Loucy (cell line): ENCODE measurements around the gene MARCO.

ENCODE experiments used
- H2AFZ ChIP-seq: fragments of 200-600 bp; sonication (generic); 2 replicates; pipeline ENCODE4 v1.6.0; 2016; ENCODE audit warnings: antibody characterized with exemption, mild to moderate bottlenecking, low read length, moderate library complexity
- H3F3A ChIP-seq: fragments of 200-600 bp; 2 replicates; pipeline ENCODE4 v1.6.0; 2016; ENCODE audit warnings: antibody characterized with exemption, low read depth, mild to moderate bottlenecking
- H3K27me3 ChIP-seq: fragments of 200-600 bp; sonication (generic); 2 replicates; pipeline ENCODE4 v1.6.1; 2014; ENCODE audit warnings: low read length, mild to moderate bottlenecking; ENCODE audit not compliant: insufficient read depth, poor library complexity, severe bottlenecking
- H3K36me3 ChIP-seq: fragments of 200-600 bp; sonication (generic); 2 replicates; pipeline ENCODE4 v1.6.1; 2016; ENCODE audit warnings: low read length; ENCODE audit not compliant: insufficient read depth
- H3K4me1 ChIP-seq: fragments of 200-600 bp; sonication (generic); 2 replicates; pipeline ENCODE4 v1.5.1; 2014; ENCODE audit warnings: low read length, mild to moderate bottlenecking; ENCODE audit not compliant: insufficient read depth, poor library complexity, severe bottlenecking
- H3K4me2 ChIP-seq: fragments of 200-600 bp; sonication (generic); 2 replicates; pipeline ENCODE4 v1.6.0; 2014; ENCODE audit warnings: antibody characterized with exemption, low read length, low read depth, mild to moderate bottlenecking; ENCODE audit not compliant: poor library complexity, severe bottlenecking
- H3K4me3 ChIP-seq: fragments of 200-600 bp; sonication (generic); 2 replicates; pipeline ENCODE4 v1.5.1; 2014; ENCODE audit warnings: low read length, mild to moderate bottlenecking, mixed read lengths; ENCODE audit not compliant: poor library complexity, severe bottlenecking
- H3K79me2 ChIP-seq: fragments of 200-600 bp; sonication (generic); 2 replicates; pipeline ENCODE4 v1.6.1; 2014; ENCODE audit warnings: low read length; ENCODE audit not compliant: insufficient read depth
- H3K9ac ChIP-seq: fragments of 200-600 bp; sonication (generic); 2 replicates; pipeline ENCODE4 v1.6.0; 2014; ENCODE audit warnings: mild to moderate bottlenecking, low read depth, low read length, moderate library complexity; ENCODE audit not compliant: poor library complexity, severe bottlenecking
- H3K9me2 ChIP-seq: fragments of 200-600 bp; sonication (generic); replicated peaks from 2 replicates; pipeline ENCODE4 v1.6.1; 2016; ENCODE audit warnings: low read depth, low read length, mixed read lengths
- H3K9me3 ChIP-seq: fragments of 200-600 bp; sonication (generic); 2 replicates; pipeline ENCODE4 v1.6.1; 2014; ENCODE audit warnings: mild to moderate bottlenecking, antibody characterized with exemption, low read length, low read depth; ENCODE audit not compliant: insufficient read depth
- H4K20me1 ChIP-seq: fragments of 200-600 bp; sonication (generic); 2 replicates; pipeline ENCODE4 v1.6.0; 2014; ENCODE audit warnings: antibody characterized with exemption, low read length, mild to moderate bottlenecking; ENCODE audit not compliant: insufficient read depth, poor library complexity, severe bottlenecking
- CTCF ChIP-seq: fragments of 200-600 bp; sonication (generic); conservative IDR thresholded peaks from 2 replicates; pipeline ENCODE4 v1.5.1; 2014; ENCODE audit warnings: mild to moderate bottlenecking, antibody characterized with exemption, low read length
- EZH2phosphoT487 ChIP-seq: fragments of 200-600 bp; IDR thresholded peaks from 2 replicates; pipeline ENCODE4 v1.6.1; 2018; ENCODE audit warnings: antibody characterized with exemption, mild to moderate bottlenecking, moderate library complexity, borderline replicate concordance

MARCO gene

GRCh38 chr2:119023534-119023933, 81.5 kb downstream of the MARCO start:
- Histone ChIP-seq H3F3A (no peaks in the 10 kb centered on the region), H4K20me1 (no peaks in the 10 kb centered on the region), H3K4me2 (no peak overlapping the region), H2AFZ (no peak overlapping the region), H3K27me3 (no peaks in the 10 kb centered on the region), H3K4me3 (no peak overlapping the region), H3K36me3 (no peaks in the 10 kb centered on the region), H3K4me1 (no peaks in the 10 kb centered on the region), H3K9me3 (no peaks in the 10 kb centered on the region), H3K9ac (no peak overlapping the region), H3K79me2 (no peaks in the 10 kb centered on the region), H3K9me2 (no peaks in the 10 kb centered on the region)
- no peak for TF ChIP-seq EZH2phosphoT487
- no peak for TF ChIP-seq CTCF

DNA sequence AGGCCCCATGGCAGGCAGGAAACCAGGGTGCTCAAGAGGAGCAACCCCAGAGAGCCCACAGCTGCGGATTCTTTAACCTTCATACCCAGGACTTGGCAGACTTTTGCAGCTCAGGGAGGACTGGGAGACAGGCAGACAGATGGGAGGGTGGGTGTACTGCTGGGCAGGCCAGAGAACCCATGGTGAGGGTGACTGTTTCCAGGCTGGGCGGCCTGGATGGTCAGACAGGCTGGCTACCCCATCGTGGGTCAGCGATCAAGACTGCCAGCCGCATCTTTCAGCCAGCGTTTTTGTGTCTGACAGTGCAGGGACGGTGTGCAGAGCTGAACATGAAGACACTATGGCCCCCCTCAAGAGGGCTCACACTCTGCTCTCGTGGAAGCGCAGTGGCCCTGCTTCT, 82.2 kb downstream of the MARCO start:
- Histone ChIP-seq H3F3A (no peaks in the 10 kb centered on the region), H3K9ac (no peak overlapping the region), H4K20me1 (no peaks in the 10 kb centered on the region), H3K4me2 (no peak overlapping the region), H3K36me3 (no peaks in the 10 kb centered on the region), H3K9me2 (no peaks in the 10 kb centered on the region), H3K4me1 (no peaks in the 10 kb centered on the region), H3K4me3 (no peak overlapping the region), H3K27me3 (no peaks in the 10 kb centered on the region), H3K79me2 (no peaks in the 10 kb centered on the region), H3K9me3 (no peaks in the 10 kb centered on the region), H2AFZ (no peak overlapping the region)
- no peak for TF ChIP-seq CTCF
- no peak for TF ChIP-seq EZH2phosphoT487

DNA sequence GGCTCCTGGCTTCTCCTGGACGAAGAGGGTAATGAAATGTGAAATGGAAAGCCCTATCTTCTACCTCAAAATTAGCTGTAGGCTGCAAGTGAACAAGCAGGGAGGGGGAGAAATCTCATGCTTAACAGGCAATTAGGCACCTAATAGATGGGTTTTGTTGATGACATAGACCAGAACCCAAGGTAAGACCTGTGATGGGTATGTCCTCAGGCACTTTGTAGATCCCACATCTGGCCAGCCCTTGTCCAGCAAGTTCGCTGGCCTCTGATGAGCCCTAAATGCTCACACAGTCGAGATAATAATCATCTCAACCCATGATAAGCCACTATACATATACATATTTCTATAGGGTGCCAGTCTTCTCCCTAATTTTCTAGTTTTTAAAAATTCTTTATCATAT, 82.6 kb downstream of the MARCO start:
- H3K79me2 ChIP-seq = no peaks in the 10 kb centered on the region
- H3K4me3 ChIP-seq = no peak overlapping the region
- no peaks in the 10 kb centered on the region for H3K36me3 ChIP-seq
- no peak overlapping the region for H3K4me2 ChIP-seq
- H4K20me1 ChIP-seq = no peaks in the 10 kb centered on the region
- H3K4me1 ChIP-seq = no peaks in the 10 kb centered on the region
- no peaks in the 10 kb centered on the region for H3K9me3 ChIP-seq
- H2AFZ ChIP-seq = no peak overlapping the region
- H3F3A ChIP-seq = no peaks in the 10 kb centered on the region
- H3K9me2 ChIP-seq = no peaks in the 10 kb centered on the region
- no peak for TF ChIP-seq CTCF
- no peak for TF ChIP-seq EZH2phosphoT487
- H3K9ac ChIP-seq = no peak overlapping the region
- no peaks in the 10 kb centered on the region for H3K27me3 ChIP-seq
